H9 (cell line): ENCODE measurements around the gene HIVEP1. TPM values are rescaled to one million over a fixed set of nuclear protein-coding genes. Genes with fewer than 3 reads are reported as not detected.

ENCODE experiments used
- DNase-seq: peaks from one replicate; pipeline ENCODE4 v3.0.0-alpha.2; 2017
- H2AFZ ChIP-seq: one replicate; pipeline ENCODE4 v1.6.1; 2013; ENCODE audit warnings: mild to moderate bottlenecking, low read length, control low read depth, moderate library complexity
- H2AK5ac ChIP-seq: 2 replicates; pipeline ENCODE4 v1.6.1; 2013; ENCODE audit warnings: low read length, control low read depth, mixed read lengths; ENCODE audit not compliant: insufficient read length
- H2BK120ac ChIP-seq: one replicate; pipeline ENCODE4 v1.6.1; 2013; ENCODE audit warnings: low read depth, mild to moderate bottlenecking, low read length, control low read depth, inconsistent platforms; ENCODE audit not compliant: poor library complexity, severe bottlenecking
- H2BK12ac ChIP-seq: 2 replicates; pipeline ENCODE4 v1.6.1; 2013; ENCODE audit warnings: low read length, control low read depth, mixed read lengths, low read depth; ENCODE audit not compliant: insufficient read length
- H2BK15ac ChIP-seq: 2 replicates; pipeline ENCODE4 v1.6.1; 2013; ENCODE audit warnings: low read depth, low read length, control low read depth
- H2BK20ac ChIP-seq: one replicate; pipeline ENCODE4 v1.6.1; 2013; ENCODE audit warnings: low read depth, mild to moderate bottlenecking, low read length, control low read depth, inconsistent platforms; ENCODE audit not compliant: poor library complexity, severe bottlenecking
- H2BK5ac ChIP-seq: 2 replicates; pipeline ENCODE4 v1.6.1; 2013; ENCODE audit warnings: low read length, control low read depth, mixed read lengths; ENCODE audit not compliant: insufficient read length
- H3K14ac ChIP-seq: 2 replicates; pipeline ENCODE4 v1.6.1; 2013; ENCODE audit warnings: low read length, control low read depth; ENCODE audit not compliant: insufficient read depth
- H3K18ac ChIP-seq: 2 replicates; pipeline ENCODE4 v1.6.1; 2013; ENCODE audit warnings: low read depth, mild to moderate bottlenecking, mixed read lengths, low read length, control low read depth; ENCODE audit not compliant: insufficient read length
- H3K23ac ChIP-seq: 2 replicates; pipeline ENCODE4 v1.6.1; 2013; ENCODE audit warnings: low read length, control low read depth, mixed read lengths, low read depth; ENCODE audit not compliant: insufficient read length
- H3K23me2 ChIP-seq: 2 replicates; pipeline ENCODE4 v1.6.1; 2013; ENCODE audit warnings: low read depth, mild to moderate bottlenecking, mixed read lengths, low read length, control low read depth; ENCODE audit not compliant: insufficient read length, poor library complexity, severe bottlenecking
- H3K27ac ChIP-seq: 2 replicates; pipeline ENCODE4 v1.5.1; 2013; ENCODE audit warnings: low read length, control low read depth, mixed read lengths, low read depth; ENCODE audit not compliant: insufficient read length
- H3K27me3 ChIP-seq: 2 replicates; pipeline ENCODE4 v1.6.1; 2013; ENCODE audit warnings: low read length, control low read depth, inconsistent platforms; ENCODE audit not compliant: insufficient read depth
- H3K4ac ChIP-seq: 2 replicates; pipeline ENCODE4 v1.6.1; 2013; ENCODE audit warnings: low read depth, mild to moderate bottlenecking, control low read depth, inconsistent platforms, low read length, moderate library complexity
- H3K4me1 ChIP-seq: 2 replicates; pipeline ENCODE4 v1.6.1; 2013; ENCODE audit warnings: low read length, control low read depth, inconsistent platforms; ENCODE audit not compliant: insufficient read depth
- H3K4me2 ChIP-seq: 2 replicates; pipeline ENCODE4 v1.6.1; 2013; ENCODE audit warnings: low read length, control low read depth, mixed read lengths; ENCODE audit not compliant: insufficient read length, insufficient read depth
- H3K56ac ChIP-seq: 2 replicates; pipeline ENCODE4 v1.6.1; 2013; ENCODE audit warnings: low read depth, mild to moderate bottlenecking, mixed read lengths, low read length, control low read depth; ENCODE audit not compliant: insufficient read length
- H3K79me1 ChIP-seq: 2 replicates; pipeline ENCODE4 v1.6.1; 2013; ENCODE audit warnings: low read depth, mild to moderate bottlenecking, moderate library complexity, low read length, control low read depth, inconsistent platforms; ENCODE audit not compliant: insufficient read depth, poor library complexity, severe bottlenecking
- H3K79me2 ChIP-seq: 2 replicates; pipeline ENCODE4 v1.6.1; 2013; ENCODE audit warnings: low read length, control low read depth, inconsistent platforms; ENCODE audit not compliant: insufficient read depth
- H3K9ac ChIP-seq: 2 replicates; pipeline ENCODE4 v1.6.1; 2013; ENCODE audit warnings: low read length, control low read depth, mixed read lengths; ENCODE audit not compliant: insufficient read length; ENCODE audit errors: extremely low read depth
- H3K9me3 ChIP-seq: one replicate; pipeline ENCODE4 v1.6.1; 2013; ENCODE audit warnings: low read depth, low read length, inconsistent platforms; ENCODE audit not compliant: control insufficient read depth
- H3T11ph ChIP-seq: one replicate; pipeline ENCODE4 v1.6.1; 2013; ENCODE audit warnings: mild to moderate bottlenecking, low read length, control low read depth, inconsistent platforms
- H4K20me1 ChIP-seq: one replicate; pipeline ENCODE4 v1.6.1; 2013; ENCODE audit not compliant: control insufficient read depth, insufficient read length, insufficient read depth
- H4K5ac ChIP-seq: 2 replicates; pipeline ENCODE4 v1.6.1; 2013; ENCODE audit warnings: low read depth, mild to moderate bottlenecking, mixed read lengths, low read length, control low read depth; ENCODE audit not compliant: insufficient read length
- H4K8ac ChIP-seq: replicated peaks from 2 replicates; pipeline ENCODE4 v1.6.1; 2013; ENCODE audit warnings: low read length, control low read depth, mixed read lengths, low read depth; ENCODE audit not compliant: insufficient read length
- H4K91ac ChIP-seq: 2 replicates; pipeline ENCODE4 v1.6.1; 2013; ENCODE audit warnings: low read depth, mild to moderate bottlenecking, moderate library complexity, mixed read lengths, low read length, control low read depth; ENCODE audit not compliant: insufficient read length
- H3K27ac Mint-ChIP-seq, 3 experiments: 2 replicates in 2 of 3; 3 replicates in 1 of 3; pipeline ENCODE4 v1.8.0; 2020 to 2021; ENCODE audit warnings: mixed read lengths in 3 of 3, mild to moderate bottlenecking in 1 of 3, moderate library complexity in 1 of 3
- H3K27me3 Mint-ChIP-seq: 2 replicates; pipeline ENCODE4 v1.8.0; 2021; ENCODE audit warnings: low read depth, mild to moderate bottlenecking, moderate library complexity, mixed read lengths
- H3K36me3 Mint-ChIP-seq, 3 experiments: 2 replicates in 2 of 3; 3 replicates in 1 of 3; pipeline ENCODE4 v1.8.0; 2020 to 2021; ENCODE audit warnings: low read depth in 3 of 3, mixed read lengths in 3 of 3; ENCODE audit not compliant: insufficient read depth in 1 of 3
- H3K4me1 Mint-ChIP-seq, 2 experiments: 2 replicates each; pipeline ENCODE4 v1.8.0; 2020; ENCODE audit warnings: mixed read lengths in 2 of 2
- H3K4me3 Mint-ChIP-seq, 2 experiments: 2 replicates in 1 of 2; 3 replicates in 1 of 2; pipeline ENCODE4 v1.8.0; 2020 to 2021; ENCODE audit warnings: mild to moderate bottlenecking in 2 of 2, mixed read lengths in 2 of 2, moderate library complexity in 1 of 2
- H3K9me3 Mint-ChIP-seq, 2 experiments: 2 replicates in 1 of 2; 3 replicates in 1 of 2; pipeline ENCODE4 v1.8.0; 2020; ENCODE audit warnings: mild to moderate bottlenecking in 2 of 2, mixed read lengths in 2 of 2, moderate library complexity in 1 of 2
- CTCF ChIP-seq: fragments of 200-600 bp; sonication (generic); conservative IDR thresholded peaks from 3 replicates; pipeline ENCODE4 v1.8.0; 2021; ENCODE audit warnings: antibody characterized with exemption, mild to moderate bottlenecking
- WGBS: extraction: QIAGEN DNeasy Blood & Tissue Kit; methylation state at CpG from one replicate; pipeline ENCODE4 v1.1.7; 2013; ENCODE audit warnings: missing lambda C conversion rate, low lambda C conversion rate, mixed read lengths; ENCODE audit not compliant: insufficient read length; ENCODE audit errors: extremely low coverage; 5-methylcytosine and 5-hydroxymethylcytosine counted together
- total RNA-seq: library from RNA; stranded (reverse); gene quantifications from 2 replicates; pipeline ENCODE4 v1.2.1, GENCODE V29; 2021

HIVEP1 gene
- total RNA-seq, 1 experiment from 2014 or later = 44.2 TPM

- no peak for TF ChIP-seq CTCF
Observed at GRCh38 chr6:12103158-12103557, 91.0 kb downstream of the HIVEP1 start.

More at GRCh38 chr6:12103158-12103557, 91.0 kb downstream of the HIVEP1 start:
- Histone ChIP-seq H4K5ac (no peak overlapping the region), H2BK15ac (no peak overlapping the region), H3K14ac (no peak overlapping the region), H4K8ac (no peak overlapping the region), H2BK12ac (no peak overlapping the region), H3K4me1 (no peaks in the 10 kb centered on the region), H3K4ac (no peak overlapping the region), H2AFZ (no peak overlapping the region), H2BK120ac (no peak overlapping the region), H2AK5ac (no peak overlapping the region), H3K9me3 (no peaks in the 10 kb centered on the region), H3K79me1 (no peaks in the 10 kb centered on the region), H3K27ac (no peak overlapping the region), H4K91ac (no peak overlapping the region), H2BK5ac (no peak overlapping the region), H3K9ac (no peak overlapping the region), H3K18ac (no peak overlapping the region), H3T11ph (no peak overlapping the region), H3K56ac (no peak overlapping the region), H4K20me1 (no peaks in the 10 kb centered on the region), H3K4me2 (no peak overlapping the region), H3K23ac (no peak overlapping the region), H3K23me2 (no peaks in the 10 kb centered on the region), H2BK20ac (no peak overlapping the region), H3K27me3 (no peaks in the 10 kb centered on the region), H3K79me2 (no peaks in the 10 kb centered on the region)
- no peak overlapping the region; a peak in 1 of 7 replicates for H3K27ac Mint-ChIP-seq
- WGBS = no CpG with 5 or more reads among the region's 3 CpGs
- peaks cover 0 to 2% of the 10 kb centered on the region in 2 experiments; a peak in 3 of 5 replicates for H3K9me3 Mint-ChIP-seq
- H3K36me3 Mint-ChIP-seq = peaks cover 12 to 16% (median 16%) of the 10 kb centered on the region in 3 experiments
- H3K27me3 Mint-ChIP-seq = no peaks in the 10 kb centered on the region
- H3K4me1 Mint-ChIP-seq = no peaks in the 10 kb centered on the region
- H3K4me3 Mint-ChIP-seq = no peak overlapping the region
- no peak for DNase-seq
